NK-92 (cell line): ENCODE measurements around the gene SETD3.

Experiments used
- DNase-seq: peaks from one replicate; lab custom pipeline; 2025; ENCODE audit not compliant: unreplicated experiment; lab: John Stamatoyannopoulos, UW

The SETD3 gene

GRCh38 chr14:99516871-99517642, 36.4 kb upstream of the SETD3 start:
- no peak for DNase-seq

GRCh38 chr14:99516156-99516870, 35.7 kb upstream of the SETD3 start:
- DNase-seq, result no peak

GRCh38 chr14:99515301-99516155, 34.9 kb upstream of the SETD3 start:
- DNase-seq, result no peak

GRCh38 chr14:99514552-99515300, 34.1 kb upstream of the SETD3 start:
- no peak for DNase-seq

- DNase-seq, result no peak
Observed at GRCh38 chr14:99513946-99514551, 33.4 kb upstream of the SETD3 start.

- DNase-seq, result no peak
Observed at GRCh38 chr14:99513183-99513694, 32.6 kb upstream of the SETD3 start.

- DNase-seq, result no peak
Observed at GRCh38 chr14:99512571-99513182, 32.0 kb upstream of the SETD3 start.

GRCh38 chr14:99512110-99512449, 31.4 kb upstream of the SETD3 start:
- DNase-seq, result no peak

GRCh38 chr14:99511421-99512109, 30.9 kb upstream of the SETD3 start:
- DNase-seq, result no peak

- no peak for DNase-seq
Observed at GRCh38 chr14:99510556-99511139, 30.0 kb upstream of the SETD3 start.

GRCh38 chr14:99509871-99510555, 29.4 kb upstream of the SETD3 start:
- DNase-seq, result no peak

- no peak for DNase-seq
Observed at GRCh38 chr14:99508896-99509629, 28.4 kb upstream of the SETD3 start.

GRCh38 chr14:99507860-99508640, 27.4 kb upstream of the SETD3 start:
- DNase-seq, result no peak

GRCh38 chr14:99506276-99506675, 25.6 kb upstream of the SETD3 start:
- no peak for DNase-seq

GRCh38 chr14:99505089-99505488, 24.4 kb upstream of the SETD3 start:
- no peak for DNase-seq

GRCh38 chr14:99503848-99504453, 23.3 kb upstream of the SETD3 start:
- no peak for DNase-seq
